GM12878 (cell line): ENCODE measurements around the gene EHD4. TPM values are rescaled to one million over a fixed set of nuclear protein-coding genes. Genes with fewer than 3 reads are reported as not detected.

ENCODE experiments used
- BHLHE40 ChIP-seq, 2 experiments: fragments of 450-650 bp in 1 of 2; IDR thresholded peaks; 2 replicates each; pipeline ENCODE4 v1.6.1; 2011 to 2017; ENCODE audit warnings: low read depth in 2 of 2, borderline replicate concordance in 1 of 2, improper control_type of control experiment in 1 of 2, low read length in 1 of 2, mild to moderate bottlenecking in 1 of 2
- ETV6 ChIP-seq, 2 experiments: fragments of 450-650 bp in 1 of 2; IDR thresholded peaks in 1 of 2; conservative IDR thresholded peaks in 1 of 2; 2 replicates each; pipeline ENCODE4 v1.6.1; 2014; ENCODE audit warnings: antibody characterized with exemption in 1 of 2, borderline replicate concordance in 1 of 2, low read depth in 1 of 2, mild to moderate bottlenecking in 1 of 2, moderate library complexity in 1 of 2
- EZH2 ChIP-seq: IDR thresholded peaks from 2 replicates; pipeline ENCODE4 v1.6.1; 2012; ENCODE audit warnings: low read depth, mild to moderate bottlenecking, control low read depth, inconsistent platforms, low read length, borderline replicate concordance; ENCODE audit not compliant: control insufficient read depth
- FOXM1 ChIP-seq: IDR thresholded peaks from 2 replicates; pipeline ENCODE4 v1.6.1; 2012; ENCODE audit warnings: low read depth, mild to moderate bottlenecking, inconsistent platforms, low read length, moderate library complexity
- GABPA ChIP-seq: IDR thresholded peaks from 2 replicates; pipeline ENCODE4 v1.6.1; 2014; ENCODE audit warnings: antibody characterized with exemption, low read depth, mild to moderate bottlenecking, inconsistent platforms
- GATAD2B ChIP-seq: fragments of 450-650 bp; conservative IDR thresholded peaks from 2 replicates; pipeline ENCODE4 v1.6.1; 2017; ENCODE audit warnings: low read depth, mild to moderate bottlenecking, moderate library complexity
- JUNB ChIP-seq: IDR thresholded peaks from 2 replicates; pipeline ENCODE4 v1.6.1; 2016; ENCODE audit warnings: antibody characterized with exemption, mild to moderate bottlenecking
- MEF2A ChIP-seq: IDR thresholded peaks from 2 replicates; pipeline ENCODE4 v1.6.1; 2011; ENCODE audit warnings: low read depth, mild to moderate bottlenecking, low read length, moderate library complexity; ENCODE audit not compliant: insufficient read depth
- MEF2B ChIP-seq: fragments of 450-650 bp; IDR thresholded peaks from 2 replicates; pipeline ENCODE4 v1.6.1; 2018; ENCODE audit warnings: mild to moderate bottlenecking, moderate library complexity; ENCODE audit not compliant: partially characterized antibody, poor library complexity, severe bottlenecking
- MYB ChIP-seq: fragments of 150-350 bp; IDR thresholded peaks from 2 replicates; pipeline ENCODE4 v1.6.1; 2014; ENCODE audit warnings: mild to moderate bottlenecking, low read depth, low read length, borderline replicate concordance
- NBN ChIP-seq: fragments of 450-650 bp; IDR thresholded peaks from 2 replicates; pipeline ENCODE4 v1.6.1; 2016
- NFIC ChIP-seq: IDR thresholded peaks from 2 replicates; pipeline ENCODE4 v1.6.1; 2012; ENCODE audit warnings: low read depth, mild to moderate bottlenecking, inconsistent platforms, low read length, moderate library complexity
- NR2C2 ChIP-seq: IDR thresholded peaks from 2 replicates; pipeline ENCODE4 v1.6.1; 2011; ENCODE audit warnings: borderline replicate concordance, low read depth; ENCODE audit not compliant: control insufficient read depth, insufficient read length
- PAX8 ChIP-seq: fragments of 450-650 bp; IDR thresholded peaks from 2 replicates; pipeline ENCODE4 v1.6.1; 2017; ENCODE audit warnings: mild to moderate bottlenecking, moderate library complexity
- RAD51 ChIP-seq: fragments of 450-650 bp; IDR thresholded peaks from 2 replicates; pipeline ENCODE4 v1.6.1; 2016; ENCODE audit warnings: moderate library complexity, mild to moderate bottlenecking, inconsistent platforms
- RELA ChIP-seq: fragments of 450-650 bp; IDR thresholded peaks from 2 replicates; pipeline ENCODE4 v1.8.0; 2014; ENCODE audit warnings: borderline replicate concordance; ENCODE audit not compliant: partially characterized antibody
- SMAD1 ChIP-seq: fragments of 450-650 bp; IDR thresholded peaks from 2 replicates; pipeline ENCODE4 v1.6.1; 2018; ENCODE audit warnings: mild to moderate bottlenecking, low read depth; ENCODE audit not compliant: partially characterized antibody
- SP1 ChIP-seq: IDR thresholded peaks from one replicate; pipeline ENCODE4 v1.6.1; 2011; ENCODE audit warnings: low read depth, low read length
- TARDBP ChIP-seq: IDR thresholded peaks from 2 replicates; pipeline ENCODE4 v1.6.1; 2016; ENCODE audit warnings: borderline replicate concordance
- ZNF207 ChIP-seq: fragments of 450-650 bp; IDR thresholded peaks from 2 replicates; pipeline ENCODE4 v1.6.1; 2014; ENCODE audit warnings: antibody characterized with exemption, mild to moderate bottlenecking, borderline replicate concordance
- polyA plus RNA-seq, 11 experiments: library from polyadenylated mRNA; depleted of rRNA in 4 of 11; unstranded in 6 of 11; stranded (reverse) in 5 of 11; fragments of >200 nt; fragmentation: Nextera tagmentation in 4 of 11; fragmentation: Illumina TruSeq in 1 of 11; extraction: Ambion mirVana in 4 of 11; extraction: Trizol in 1 of 11; gene quantifications; 1 replicate in 1 of 11; 2 replicates in 10 of 11; pipeline versions ENCODE4 v1.2.1 to v1.2.3, GENCODE V29; 2011 to 2016; ENCODE audit warnings: inconsistent platforms in 2 of 11, missing spikeins in 2 of 11, low read depth in 1 of 11
- total RNA-seq, 4 experiments: library from RNA; depleted of rRNA in 3 of 4; stranded (reverse); fragments of >200 nt in 3 of 4; fragmentation: Illumina TruSeq in 1 of 4; extraction: Trizol in 1 of 4; gene quantifications; 2 replicates each; pipeline versions ENCODE4 v1.2.1 to v1.2.3, GENCODE V29; 2013 to 2021
- TF ChIP-seq, protein P1 (sequence below), 3 experiments: IDR thresholded peaks in 2 of 3; conservative IDR thresholded peaks in 1 of 3; 2 replicates each; pipeline ENCODE4 v1.5.1; 2011; ENCODE audit warnings: low read depth in 3 of 3, low read length in 3 of 3, mild to moderate bottlenecking in 3 of 3, control low read depth in 2 of 3, moderate library complexity in 2 of 3, inconsistent platforms in 1 of 3, mixed read lengths in 1 of 3; ENCODE audit not compliant: control insufficient read depth in 2 of 3, insufficient read depth in 1 of 3; ENCODE audit errors: extremely low read depth in 1 of 3
- TF ChIP-seq, protein P2 (sequence below): fragments of 450-650 bp; IDR thresholded peaks from 2 replicates; pipeline ENCODE4 v1.6.1; 2014; ENCODE audit warnings: mild to moderate bottlenecking
- TF ChIP-seq, protein P3 (sequence below): IDR thresholded peaks from 2 replicates; pipeline ENCODE4 v1.6.1; 2012; ENCODE audit warnings: low read depth, low read length, improper control_type of control experiment
- TF ChIP-seq, protein P4 (sequence below): fragments of 450-650 bp; IDR thresholded peaks from 2 replicates; pipeline ENCODE4 v1.6.1; 2016; ENCODE audit warnings: mild to moderate bottlenecking
- TF ChIP-seq, protein P5 (sequence below): IDR thresholded peaks from 2 replicates; pipeline ENCODE4 v1.6.1; 2011; ENCODE audit warnings: low read depth, mild to moderate bottlenecking, low read length, moderate library complexity, borderline replicate concordance; ENCODE audit errors: extremely low read depth

EHD4 gene
- total and polyA plus RNA-seq, 10 of the 15 experiments (the other 5 are each of a cell fraction or from before 2014, with no cell fraction given): 4.2 to 62.9 (median 44.7) TPM

DNA sequence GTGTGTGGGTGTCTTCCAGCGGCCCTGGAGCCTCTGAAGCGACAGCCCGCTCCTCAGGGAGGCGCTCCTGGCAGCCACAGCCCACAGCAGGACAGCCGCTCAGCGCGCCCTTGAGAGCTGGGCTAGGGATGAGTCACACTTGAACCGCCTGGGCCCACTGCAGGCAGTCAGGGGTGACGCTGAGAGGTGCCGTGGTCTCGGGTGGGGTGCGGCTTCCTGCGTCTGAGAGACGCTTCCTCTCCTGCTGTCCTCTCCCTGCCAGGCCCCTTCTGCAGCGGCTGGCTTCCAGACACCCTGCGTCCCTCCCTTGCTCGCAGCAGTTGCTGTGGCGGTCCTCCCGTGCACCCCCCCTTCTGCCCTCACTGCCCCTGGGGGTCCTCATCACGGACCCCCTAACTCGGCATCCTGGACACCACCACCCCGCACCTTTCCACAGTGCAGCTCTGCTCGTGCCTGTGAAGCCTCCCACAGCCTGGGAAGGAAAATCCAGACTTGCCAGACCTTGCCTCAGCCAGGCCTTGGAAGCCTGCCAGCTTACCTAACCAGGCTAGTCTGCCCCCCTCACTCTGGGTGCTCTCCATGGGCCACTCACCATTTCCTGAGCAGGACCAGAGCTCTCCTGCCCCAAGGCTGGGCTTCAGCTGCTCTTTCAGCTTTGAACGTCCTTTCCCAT lies 77.4 kb downstream of the EHD4 start (continued):
- TF ChIP-seq MYB (no peak), SP1 (no peak), BHLHE40 (IDR thresholded peaks at IDR 0.05; ENCODE audit: borderline replicate concordance in 1 of 2, low read depth in 2 of 2, low read length in 1 of 2) (peak; percentile 36 to 74; a peak in 2 of 4 replicates), GABPA (no peak), NR2C2 (no peak), MEF2B (no peak), ZNF207 (no peak), MEF2A (no peak), EZH2 (no peak), RELA (no peak), PAX8 (no peak), TARDBP (no peak), ETV6 (conservative IDR thresholded peaks at IDR 0.05 in 1 of 2, IDR thresholded peaks at IDR 0.05 in 1 of 2; ENCODE audit: borderline replicate concordance in 1 of 2, low read depth in 1 of 2) (no peak), GATAD2B (peak; percentile 68), SMAD1 (no peak), RAD51 (no peak), FOXM1 (no peak), NBN (no peak), NFIC (no peak), JUNB (peak; percentile 46; the same call in 1 of the 2 replicates)
- TF ChIP-seq, protein P1, sequence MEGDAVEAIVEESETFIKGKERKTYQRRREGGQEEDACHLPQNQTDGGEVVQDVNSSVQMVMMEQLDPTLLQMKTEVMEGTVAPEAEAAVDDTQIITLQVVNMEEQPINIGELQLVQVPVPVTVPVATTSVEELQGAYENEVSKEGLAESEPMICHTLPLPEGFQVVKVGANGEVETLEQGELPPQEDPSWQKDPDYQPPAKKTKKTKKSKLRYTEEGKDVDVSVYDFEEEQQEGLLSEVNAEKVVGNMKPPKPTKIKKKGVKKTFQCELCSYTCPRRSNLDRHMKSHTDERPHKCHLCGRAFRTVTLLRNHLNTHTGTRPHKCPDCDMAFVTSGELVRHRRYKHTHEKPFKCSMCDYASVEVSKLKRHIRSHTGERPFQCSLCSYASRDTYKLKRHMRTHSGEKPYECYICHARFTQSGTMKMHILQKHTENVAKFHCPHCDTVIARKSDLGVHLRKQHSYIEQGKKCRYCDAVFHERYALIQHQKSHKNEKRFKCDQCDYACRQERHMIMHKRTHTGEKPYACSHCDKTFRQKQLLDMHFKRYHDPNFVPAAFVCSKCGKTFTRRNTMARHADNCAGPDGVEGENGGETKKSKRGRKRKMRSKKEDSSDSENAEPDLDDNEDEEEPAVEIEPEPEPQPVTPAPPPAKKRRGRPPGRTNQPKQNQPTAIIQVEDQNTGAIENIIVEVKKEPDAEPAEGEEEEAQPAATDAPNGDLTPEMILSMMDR (IDR thresholded peaks at IDR 0.05 in 2 of 3, conservative IDR thresholded peaks at IDR 0.05 in 1 of 3; ENCODE audit: control insufficient read depth in 2 of 3, extremely low read depth in 1 of 3, insufficient read depth in 1 of 3, low read depth in 3 of 3, low read length in 3 of 3): peak in 2 of 3 experiments; percentile 16 to 35; a peak in 3 of 6 replicates
- TF ChIP-seq, protein P2, sequence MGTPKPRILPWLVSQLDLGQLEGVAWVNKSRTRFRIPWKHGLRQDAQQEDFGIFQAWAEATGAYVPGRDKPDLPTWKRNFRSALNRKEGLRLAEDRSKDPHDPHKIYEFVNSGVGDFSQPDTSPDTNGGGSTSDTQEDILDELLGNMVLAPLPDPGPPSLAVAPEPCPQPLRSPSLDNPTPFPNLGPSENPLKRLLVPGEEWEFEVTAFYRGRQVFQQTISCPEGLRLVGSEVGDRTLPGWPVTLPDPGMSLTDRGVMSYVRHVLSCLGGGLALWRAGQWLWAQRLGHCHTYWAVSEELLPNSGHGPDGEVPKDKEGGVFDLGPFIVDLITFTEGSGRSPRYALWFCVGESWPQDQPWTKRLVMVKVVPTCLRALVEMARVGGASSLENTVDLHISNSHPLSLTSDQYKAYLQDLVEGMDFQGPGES: no peak
- TF ChIP-seq, protein P3, sequence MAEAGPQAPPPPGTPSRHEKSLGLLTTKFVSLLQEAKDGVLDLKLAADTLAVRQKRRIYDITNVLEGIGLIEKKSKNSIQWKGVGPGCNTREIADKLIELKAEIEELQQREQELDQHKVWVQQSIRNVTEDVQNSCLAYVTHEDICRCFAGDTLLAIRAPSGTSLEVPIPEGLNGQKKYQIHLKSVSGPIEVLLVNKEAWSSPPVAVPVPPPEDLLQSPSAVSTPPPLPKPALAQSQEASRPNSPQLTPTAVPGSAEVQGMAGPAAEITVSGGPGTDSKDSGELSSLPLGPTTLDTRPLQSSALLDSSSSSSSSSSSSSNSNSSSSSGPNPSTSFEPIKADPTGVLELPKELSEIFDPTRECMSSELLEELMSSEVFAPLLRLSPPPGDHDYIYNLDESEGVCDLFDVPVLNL: no peak
- TF ChIP-seq, protein P4, sequence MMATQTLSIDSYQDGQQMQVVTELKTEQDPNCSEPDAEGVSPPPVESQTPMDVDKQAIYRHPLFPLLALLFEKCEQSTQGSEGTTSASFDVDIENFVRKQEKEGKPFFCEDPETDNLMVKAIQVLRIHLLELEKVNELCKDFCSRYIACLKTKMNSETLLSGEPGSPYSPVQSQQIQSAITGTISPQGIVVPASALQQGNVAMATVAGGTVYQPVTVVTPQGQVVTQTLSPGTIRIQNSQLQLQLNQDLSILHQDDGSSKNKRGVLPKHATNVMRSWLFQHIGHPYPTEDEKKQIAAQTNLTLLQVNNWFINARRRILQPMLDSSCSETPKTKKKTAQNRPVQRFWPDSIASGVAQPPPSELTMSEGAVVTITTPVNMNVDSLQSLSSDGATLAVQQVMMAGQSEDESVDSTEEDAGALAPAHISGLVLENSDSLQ: 0 out of 2 replicates have a peak, but pooled peaks have one; percentile 13
- TF ChIP-seq, protein P5, sequence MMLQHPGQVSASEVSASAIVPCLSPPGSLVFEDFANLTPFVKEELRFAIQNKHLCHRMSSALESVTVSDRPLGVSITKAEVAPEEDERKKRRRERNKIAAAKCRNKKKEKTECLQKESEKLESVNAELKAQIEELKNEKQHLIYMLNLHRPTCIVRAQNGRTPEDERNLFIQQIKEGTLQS: no peak
